OCI-LY7 (cell line): ENCODE data around the gene LAMA1.

Source experiments
- CTCF ChIP-seq: fragments of 200-600 bp; sonication (generic); conservative IDR thresholded peaks from 2 replicates; pipeline ENCODE4 v1.5.1; 2014; ENCODE audit warnings: mild to moderate bottlenecking, antibody characterized with exemption, low read length, moderate library complexity, mixed read lengths
- EZH2phosphoT487 ChIP-seq: fragments of 200-600 bp; sonication (generic); IDR thresholded peaks from 2 replicates; pipeline ENCODE4 v1.6.1; 2018; ENCODE audit warnings: low read depth, borderline replicate concordance, mild to moderate bottlenecking, mixed run types, antibody characterized with exemption, low read length, moderate library complexity, mixed read lengths

GRCh38 chr18:6975084-6975483 is 142.5 kb downstream of the LAMA1 start:
- TF ChIP-seq CTCF (no peak), EZH2phosphoT487 (no peak)
